Measurements from ENCODE around the gene SNRPA1.

SNRPA1 gene

DNA sequence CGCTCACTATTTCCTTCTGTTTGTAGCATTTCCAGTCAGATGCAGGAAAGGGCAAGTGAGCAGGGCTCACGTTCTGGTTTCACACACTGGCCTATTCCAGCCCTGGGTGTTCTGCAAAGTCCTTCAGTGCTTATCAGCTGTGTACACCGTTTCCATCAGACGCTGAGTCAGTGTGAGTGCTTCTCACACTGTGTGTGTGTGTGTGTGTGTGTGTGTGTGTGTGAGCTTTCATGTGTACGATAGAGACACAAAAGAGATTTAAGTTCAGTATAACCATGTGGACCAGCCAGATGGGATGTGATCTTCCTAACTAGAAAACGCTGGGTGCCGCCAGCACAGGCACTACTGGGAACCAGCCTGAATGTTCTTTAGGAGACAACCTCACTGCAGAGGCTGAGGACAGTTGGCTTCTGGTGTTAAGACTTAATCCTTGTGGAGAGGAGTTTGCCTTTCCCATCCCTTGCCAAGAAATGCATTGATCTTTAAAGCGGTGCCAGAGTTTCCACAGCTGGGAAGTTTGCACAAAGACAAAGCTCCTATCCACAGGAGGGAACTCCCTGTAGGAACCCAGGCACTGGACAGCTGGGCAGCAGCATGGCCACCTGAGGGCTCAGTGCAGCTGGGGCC is 39.3 kb downstream of the SNRPA1 start:
- no peak for DNase-seq

- no peak for DNase-seq
Measured at GRCh38 chr15:101255051-101255395, 40.0 kb downstream of the SNRPA1 start.

- no peak for DNase-seq
Measured at GRCh38 chr15:101254157-101255050, 40.6 kb downstream of the SNRPA1 start.

DNA sequence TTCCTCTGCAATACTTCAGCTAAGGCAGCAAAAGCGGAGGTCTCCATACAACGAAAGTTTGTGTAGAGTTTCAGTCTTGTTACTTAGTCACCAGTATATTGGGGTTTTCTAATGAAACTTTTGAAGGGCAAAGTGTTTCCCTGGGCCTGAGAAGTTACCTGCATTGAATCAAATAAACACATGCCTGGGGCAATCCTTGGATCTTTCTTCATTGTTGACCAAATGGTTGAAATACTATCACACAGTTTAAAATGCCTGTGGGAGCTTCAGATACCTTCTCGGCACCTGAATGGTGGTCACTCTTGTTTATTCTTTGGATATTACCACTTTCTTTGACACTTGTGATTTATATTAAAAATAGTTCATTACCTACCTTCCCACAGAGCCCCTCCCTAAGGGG is 42.2 kb downstream of the SNRPA1 start:
- no peak for DNase-seq

DNA sequence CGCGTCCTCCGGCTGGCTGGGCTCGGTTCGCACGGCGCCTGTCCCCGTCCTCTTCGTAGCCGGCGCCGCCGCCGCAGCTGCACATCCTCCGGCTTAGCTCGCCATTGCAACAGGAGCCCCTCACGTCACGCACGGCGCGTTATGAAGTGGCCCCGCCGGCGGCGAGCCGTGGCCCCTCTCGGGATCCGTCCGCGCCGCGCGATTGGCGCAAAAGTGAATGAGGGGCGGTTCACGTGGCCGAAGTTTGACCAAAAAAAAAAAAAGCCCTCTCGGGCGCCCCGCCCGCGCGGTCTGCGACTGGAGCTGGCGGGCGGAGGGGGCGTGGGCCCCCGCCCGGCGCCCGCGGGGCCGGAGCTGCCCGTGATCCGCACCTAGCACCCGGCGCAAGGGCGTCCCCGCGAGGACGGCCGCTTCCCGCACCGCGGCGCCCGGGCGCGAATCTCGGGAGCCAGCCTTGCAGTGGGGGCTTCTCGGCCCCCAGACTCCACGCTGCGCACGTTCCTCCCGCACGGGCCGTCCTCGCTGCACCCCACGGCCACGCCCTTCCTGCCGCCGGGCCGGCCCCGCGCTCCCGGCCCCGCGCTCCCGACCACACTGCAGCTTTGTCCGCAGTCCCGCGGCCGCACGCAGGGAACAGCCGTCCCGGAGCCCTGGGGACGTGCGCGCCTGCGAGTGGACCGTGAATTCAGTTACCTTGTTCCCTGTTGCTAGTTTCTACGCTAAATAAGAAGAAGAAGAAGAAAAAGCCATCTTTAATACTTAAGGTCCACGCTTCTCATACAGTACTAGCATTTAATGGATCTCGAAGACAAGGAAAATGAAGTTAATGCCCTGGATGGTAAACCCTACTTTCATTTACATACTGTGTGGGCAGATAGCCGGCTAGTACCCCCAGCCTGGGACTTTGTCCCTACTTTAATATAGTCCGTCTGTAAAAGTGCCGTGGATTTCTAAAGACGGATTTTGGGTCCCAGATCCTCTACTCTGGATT is 42.9 kb downstream of the SNRPA1 start, which contains the start of gene CHSY1:
CHSY1 (minus strand) TSS at position 219 of the 991 bp plus-strand sequence. CDS start 592 bp downstream, outside the sequence.
- DNase-seq = peak; percentile 88

DNA sequence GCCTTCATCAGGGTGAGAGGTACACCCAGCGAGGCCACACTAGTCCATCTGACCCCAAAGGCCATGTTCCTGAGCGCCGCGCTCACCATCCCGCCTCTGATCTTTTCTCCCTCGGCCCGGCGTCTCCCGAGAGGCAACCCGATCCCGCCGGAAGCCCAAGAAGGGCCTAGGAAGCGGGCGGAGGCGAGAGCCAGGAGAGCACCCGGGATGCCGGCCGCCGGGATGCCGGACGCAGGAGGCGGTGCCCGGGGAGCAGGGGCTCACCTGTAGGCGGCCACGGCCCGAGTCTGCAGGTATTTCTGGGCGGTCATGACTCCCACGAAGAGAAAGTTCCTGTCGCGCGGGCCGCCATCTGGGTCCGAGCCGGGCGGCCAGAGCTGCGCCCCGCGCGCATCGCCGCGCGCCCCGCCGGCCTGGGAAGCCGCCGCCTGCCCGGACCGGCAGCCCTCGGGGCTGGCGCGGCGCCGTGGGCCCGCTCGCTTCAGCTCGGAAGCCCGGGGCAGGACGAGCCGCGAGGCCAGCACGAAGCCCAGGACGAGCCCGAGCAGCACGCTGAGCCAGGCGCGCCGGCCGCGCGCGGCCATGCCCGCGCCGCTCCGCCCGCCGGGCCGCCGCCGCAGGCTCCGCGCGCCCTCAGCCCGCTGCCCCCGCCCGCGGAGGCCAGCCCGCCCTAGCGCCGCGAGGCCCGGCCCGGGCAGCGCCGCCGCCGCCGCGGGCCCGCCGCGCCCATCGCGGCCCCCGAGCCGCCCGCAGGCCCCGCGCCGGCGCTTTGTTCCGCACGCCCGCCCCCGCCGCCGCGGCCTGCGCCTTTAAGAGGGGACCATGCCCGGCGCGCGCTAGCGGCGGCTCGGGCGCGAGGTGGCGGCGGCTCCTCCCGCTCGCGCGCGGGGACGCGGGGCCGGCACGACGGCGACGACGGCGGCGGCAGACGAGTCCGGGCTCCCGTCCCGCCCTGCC is 43.9 kb downstream of the SNRPA1 start:
- DNase-seq = no peak

GRCh38 chr15:101250341-101250831 is 44.7 kb downstream of the SNRPA1 start:
- no peak for DNase-seq

DNA sequence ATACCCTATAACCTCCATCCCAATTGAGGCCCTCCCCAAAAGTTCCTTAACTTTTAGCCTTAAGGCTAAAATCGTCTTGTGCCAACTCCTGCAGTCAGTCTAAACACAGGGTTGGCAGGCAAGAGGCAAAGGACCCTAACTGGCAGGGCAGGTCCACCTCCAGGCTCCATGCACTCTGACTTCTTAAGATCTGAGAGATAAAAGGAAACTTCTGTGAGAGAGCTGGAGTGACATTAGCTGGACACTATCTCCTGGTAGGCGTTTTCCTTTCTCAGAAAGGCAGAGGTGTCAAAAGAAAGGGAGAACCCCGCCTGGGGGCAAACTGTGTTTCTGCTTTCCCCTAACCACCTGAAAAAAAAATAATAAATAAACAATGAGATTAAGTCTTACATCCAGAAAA is 46.8 kb downstream of the SNRPA1 start:
- no peak for DNase-seq

DNA sequence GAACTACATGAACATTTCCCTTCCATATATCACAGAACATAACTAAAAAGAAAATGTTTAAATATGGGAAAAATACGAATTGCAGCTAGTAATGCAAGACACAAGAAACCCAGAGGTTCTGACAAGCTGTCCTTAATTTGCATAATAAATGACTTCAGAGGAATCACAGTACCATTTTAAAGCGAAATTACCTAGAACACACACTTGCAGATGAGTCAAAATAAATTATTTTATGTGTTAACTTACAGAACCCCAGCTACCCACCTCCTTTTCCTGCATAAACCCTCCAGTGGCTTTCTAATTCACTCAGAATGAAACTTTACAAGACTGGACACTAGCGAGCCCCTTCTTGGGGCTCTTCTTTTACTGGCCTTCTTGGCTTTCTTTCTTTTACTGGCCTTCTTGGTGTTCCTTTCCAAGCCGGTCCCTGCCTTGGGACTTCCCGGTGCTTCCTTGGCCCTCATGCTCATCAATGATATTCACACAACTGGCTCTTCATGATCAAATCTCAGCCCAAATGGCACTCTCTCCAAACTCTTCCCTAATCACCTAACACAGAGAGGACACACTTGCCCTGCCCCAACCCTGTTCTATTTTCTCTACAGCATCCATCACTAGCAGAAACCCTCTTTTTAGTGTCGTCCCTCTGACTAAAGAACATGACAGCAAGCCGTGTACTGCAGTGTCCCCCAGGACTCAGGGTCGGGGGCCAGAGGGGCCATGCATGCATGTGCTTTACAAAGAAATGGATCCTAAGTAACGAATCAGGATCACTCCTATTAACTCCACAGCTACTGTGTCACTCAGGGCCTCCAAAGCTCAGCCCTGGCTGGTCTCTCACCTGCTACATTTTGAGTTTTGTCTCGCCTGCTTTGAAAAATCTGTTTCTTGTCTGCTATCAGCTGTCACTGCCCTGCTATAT is 48.0 kb downstream of the SNRPA1 start:
- no peak for DNase-seq

DNA sequence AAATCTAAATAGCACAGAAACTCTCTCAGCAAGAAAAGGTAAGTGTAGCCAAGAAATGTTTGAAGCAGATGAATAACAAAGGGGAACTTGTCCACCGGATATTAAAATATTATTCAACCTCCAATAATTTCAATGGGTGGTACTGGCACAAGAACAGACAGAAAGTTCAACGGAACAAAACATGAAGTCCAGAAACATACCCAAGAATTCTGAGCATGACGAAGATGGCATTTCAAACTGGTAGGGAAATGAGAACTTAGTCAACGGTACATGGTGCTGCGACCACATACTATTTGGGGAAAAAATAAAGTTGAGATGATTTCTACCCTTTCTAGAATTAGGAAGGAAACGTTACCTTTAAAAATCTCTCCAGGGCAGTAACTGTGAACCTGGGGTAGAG is 48.7 kb downstream of the SNRPA1 start:
- DNase-seq = no peak

- DNase-seq = no peak
Measured at GRCh38 chr15:101244889-101245668, 50.0 kb downstream of the SNRPA1 start.

DNA sequence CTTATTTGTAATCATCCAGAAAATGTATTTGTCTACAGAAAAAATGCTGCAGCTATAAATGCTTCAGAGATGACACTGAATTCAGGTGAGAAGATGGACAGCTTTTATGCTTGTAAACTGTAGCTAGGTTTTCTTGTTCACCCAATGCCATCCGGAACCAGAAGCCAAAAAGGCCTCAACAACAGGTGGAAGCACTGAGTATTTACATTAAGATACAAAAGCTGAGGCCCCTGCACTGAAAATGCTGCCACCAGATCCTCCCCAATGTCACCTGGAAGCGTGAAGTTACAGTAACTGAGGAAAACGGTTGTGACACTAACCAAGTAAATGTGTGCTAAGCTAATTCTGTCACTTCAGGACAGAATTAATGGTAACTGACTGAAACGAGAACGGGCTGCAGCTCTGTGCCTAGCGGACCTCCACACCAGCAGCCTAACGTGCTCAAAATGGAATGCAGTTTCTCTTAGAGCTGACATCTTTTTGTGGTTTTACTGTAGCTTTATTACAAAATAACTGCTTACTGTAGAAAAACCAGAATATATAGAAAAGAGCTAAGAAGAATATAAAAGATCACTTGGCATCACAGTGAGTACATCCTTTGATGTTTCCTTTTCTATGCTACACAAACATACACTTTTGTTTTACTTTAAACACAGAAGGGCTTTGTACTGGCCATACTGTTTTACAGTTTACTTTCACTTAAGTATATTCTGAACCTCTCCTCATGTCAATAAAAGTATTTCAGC is 50.8 kb downstream of the SNRPA1 start:
- no peak for DNase-seq

DNA sequence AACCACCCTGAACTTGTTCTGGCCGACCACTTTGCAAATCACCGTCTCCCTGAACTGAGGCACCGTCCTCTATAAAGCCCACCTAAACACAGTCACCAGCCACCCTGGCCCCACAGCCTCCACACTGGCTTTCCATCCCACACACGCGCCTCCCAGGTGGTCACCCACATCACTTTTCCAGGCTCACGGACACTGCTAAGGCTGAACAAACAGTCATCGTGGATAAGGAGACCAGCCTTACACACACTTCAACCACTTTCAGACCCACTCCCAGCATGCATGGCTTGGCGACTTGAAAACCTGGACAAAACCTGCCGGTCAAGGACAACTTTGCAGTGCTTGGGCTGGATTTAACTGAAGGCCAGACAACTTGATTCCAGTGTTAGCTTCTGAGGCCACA is 51.6 kb downstream of the SNRPA1 start:
- DNase-seq = no peak

GRCh38 chr15:101242999-101243336 is 52.1 kb downstream of the SNRPA1 start:
- no peak for DNase-seq

- no peak for DNase-seq
Measured at GRCh38 chr15:101242160-101242998, 52.7 kb downstream of the SNRPA1 start.

GRCh38 chr15:101240358-101240757 is 54.7 kb downstream of the SNRPA1 start:
- no peak for DNase-seq

GRCh38 chr15:101239724-101240136 is 55.3 kb downstream of the SNRPA1 start:
- DNase-seq = no peak

GRCh38 chr15:101237251-101237650 is 57.8 kb downstream of the SNRPA1 start:
- DNase-seq = no peak

All from T1000 (cell line).